WTC11 (cell line): ENCODE data around the gene CDC42EP2. TPM values are rescaled to one million over a fixed set of nuclear protein-coding genes. Genes with fewer than 3 reads are reported as not detected.

Experiments used
- ATAC-seq: fragments of 200-7000 bp; cut with Tn5 transposase; 2 replicates; pipeline ENCODE4 v1.10.0; 2021; ENCODE audit warnings: mild to moderate bottlenecking, moderate library complexity
- CTCF ChIA-PET: fragments of 300-600 bp; sonication (Branson Sonifier 250); formaldehyde crosslinking; loops from one replicate; lab custom pipeline; 2021; ENCODE audit warnings: antibody characterized with exemption; lab: Charles Lee
- POLR2A ChIA-PET: fragments of 350-600 bp; sonication (Branson Sonifier 250); formaldehyde crosslinking; loops from one replicate; lab custom pipeline; 2021; ENCODE audit warnings: antibody characterized with exemption; lab: Charles Lee
- DNase-seq: peaks from one replicate; pipeline ENCODE4 v3.0.0; 2021; ENCODE audit warnings: low spot score
- H3K27ac Mint-ChIP-seq: 2 replicates; pipeline ENCODE4 v1.8.0; 2021; ENCODE audit warnings: mixed read lengths
- H3K27me3 Mint-ChIP-seq: 2 replicates; pipeline ENCODE4 v1.8.0; 2021; ENCODE audit warnings: low read depth, mild to moderate bottlenecking, moderate library complexity, mixed read lengths
- H3K36me3 Mint-ChIP-seq: 2 replicates; pipeline ENCODE4 v1.8.0; 2021; ENCODE audit warnings: mixed read lengths
- H3K4me1 Mint-ChIP-seq: 2 replicates; pipeline ENCODE4 v1.8.0; 2022; ENCODE audit warnings: mixed read lengths
- H3K4me3 Mint-ChIP-seq: 2 replicates; pipeline ENCODE4 v1.8.0; 2021; ENCODE audit warnings: mild to moderate bottlenecking, moderate library complexity, mixed read lengths
- H3K9me3 Mint-ChIP-seq: 2 replicates; pipeline ENCODE4 v1.8.0; 2021; ENCODE audit warnings: mixed read lengths
- AFF4 ChIP-seq: sonication (generic); formaldehyde crosslinking; IDR thresholded peaks from 2 replicates; pipeline ENCODE4 v1.8.1; 2023; ENCODE audit warnings: mild to moderate bottlenecking, missing genetic modification reagents, borderline replicate concordance
- ARID4B ChIP-seq: sonication (generic); formaldehyde crosslinking; IDR thresholded peaks from 2 replicates; pipeline ENCODE4 v1.8.0; 2023; ENCODE audit warnings: missing genetic modification reagents, mild to moderate bottlenecking, borderline replicate concordance
- ATF1 ChIP-seq: sonication (generic); formaldehyde crosslinking; IDR thresholded peaks from 2 replicates; pipeline ENCODE4 v1.8.1; 2023; ENCODE audit warnings: mild to moderate bottlenecking, moderate library complexity, missing genetic modification reagents
- EMX1 ChIP-seq: fragments of 250-450 bp; sonication (Bioruptor Pico); IDR thresholded peaks from 2 replicates; pipeline ENCODE4 v1.8.0; 2021; ENCODE audit warnings: mild to moderate bottlenecking
- FOXJ3 ChIP-seq: sonication (generic); formaldehyde crosslinking; IDR thresholded peaks from 2 replicates; pipeline ENCODE4 v1.9.0; 2021; ENCODE audit warnings: missing genetic modification reagents, mild to moderate bottlenecking, borderline replicate concordance
- GABPB1 ChIP-seq: sonication (generic); formaldehyde crosslinking; IDR thresholded peaks from 2 replicates; pipeline ENCODE4 v1.8.1; 2023; ENCODE audit warnings: mild to moderate bottlenecking, missing genetic modification reagents
- HMGA2 ChIP-seq: fragments of 250-450 bp; sonication (Bioruptor Pico); IDR thresholded peaks from 2 replicates; pipeline ENCODE4 v1.4.0; 2021; ENCODE audit warnings: mild to moderate bottlenecking, moderate library complexity
- JAZF1 ChIP-seq: fragments of 250-450 bp; sonication (Bioruptor Pico); IDR thresholded peaks from 2 replicates; pipeline ENCODE4 v1.9.0; 2021; ENCODE audit warnings: moderate library complexity, mild to moderate bottlenecking, inconsistent platforms
- MLX ChIP-seq: sonication (generic); formaldehyde crosslinking; IDR thresholded peaks from 2 replicates; pipeline ENCODE4 v1.8.1; 2023; ENCODE audit warnings: mild to moderate bottlenecking, missing genetic modification reagents, moderate library complexity
- NFYB ChIP-seq: sonication (generic); formaldehyde crosslinking; conservative IDR thresholded peaks from 2 replicates; pipeline ENCODE4 v1.8.0; 2022; ENCODE audit warnings: low read depth, missing genetic modification reagents
- SMAD3 ChIP-seq: sonication (generic); formaldehyde crosslinking; IDR thresholded peaks from 2 replicates; pipeline ENCODE4 v1.8.0; 2022; ENCODE audit warnings: missing genetic modification reagents, mild to moderate bottlenecking, borderline replicate concordance
- TCF7 ChIP-seq: sonication (generic); formaldehyde crosslinking; IDR thresholded peaks from 2 replicates; pipeline ENCODE4 v1.8.0; 2022; ENCODE audit warnings: mild to moderate bottlenecking, low read depth, missing genetic modification reagents, moderate library complexity
- TEAD1 ChIP-seq: sonication (generic); formaldehyde crosslinking; IDR thresholded peaks from 2 replicates; pipeline ENCODE4 v1.8.0; 2022; ENCODE audit warnings: mild to moderate bottlenecking, missing genetic modification reagents
- USF1 ChIP-seq: sonication (generic); formaldehyde crosslinking; IDR thresholded peaks from 2 replicates; pipeline ENCODE4 v1.8.0; 2022; ENCODE audit warnings: mild to moderate bottlenecking, missing genetic modification reagents
- ZBTB21 ChIP-seq: sonication (generic); formaldehyde crosslinking; IDR thresholded peaks from 2 replicates; pipeline ENCODE4 v1.8.1; 2023; ENCODE audit warnings: mild to moderate bottlenecking, missing genetic modification reagents, borderline replicate concordance
- ZNF263 ChIP-seq: sonication (generic); formaldehyde crosslinking; IDR thresholded peaks from 2 replicates; pipeline ENCODE4 v1.8.1; 2022; ENCODE audit warnings: low read depth, mild to moderate bottlenecking, moderate library complexity, missing genetic modification reagents
- ZNF281 ChIP-seq: sonication (generic); formaldehyde crosslinking; IDR thresholded peaks from 2 replicates; pipeline ENCODE4 v1.8.0; 2023; ENCODE audit warnings: mild to moderate bottlenecking, missing genetic modification reagents
- ZNF416 ChIP-seq: fragments of 250-450 bp; sonication (Bioruptor Pico); IDR thresholded peaks from 2 replicates; pipeline ENCODE4 v1.9.0; 2021; ENCODE audit warnings: mild to moderate bottlenecking, inconsistent platforms
- ZNF425 ChIP-seq: fragments of 250-450 bp; sonication (Bioruptor Pico); conservative IDR thresholded peaks from 2 replicates; pipeline ENCODE4 v1.9.0; 2021; ENCODE audit warnings: mild to moderate bottlenecking
- ZNF671 ChIP-seq: fragments of 250-450 bp; sonication (Bioruptor Pico); IDR thresholded peaks from 2 replicates; pipeline ENCODE4 v1.8.0; 2021; ENCODE audit warnings: mild to moderate bottlenecking
- total RNA-seq: library from RNA; stranded (reverse); gene quantifications from 3 replicates; pipeline ENCODE4 v1.2.3, GENCODE V29; 2021

CDC42EP2 gene
- total RNA-seq, 1 experiment from 2014 or later: 11.0 TPM

- Mint-ChIP-seq H3K27me3 (peaks cover 23% of the 10 kb centered on the region), H3K27ac (peak overlapping the region; percentile 74), H3K36me3 (peaks cover 12% of the 10 kb centered on the region), H3K4me1 (peaks cover 35% of the 10 kb centered on the region), H3K9me3 (no peaks in the 10 kb centered on the region), H3K4me3 (peak overlapping the region; percentile 71)
- ChIA-PET POLR2A (interaction anchor here (1.0 to 2.9 kb wide), 7 partner anchors 10 to 180 kb away, joined by 3 to 13 read pairs (median 4); partner anchors contain the start of genes DPF2 and POLA2), CTCF (interaction anchor here (0.7 to 13.2 kb wide), 16 partner anchors 8 to 223 kb away, joined by 3 to 232 read pairs (median 7); partner anchors contain the start of genes DPF2, FAU, MRPL49 and POLA2)
- DNase-seq (peak; percentile 52), ATAC-seq (peak; percentile 5)
- TF ChIP-seq JAZF1 (CRISPR knock-in tag) (no peak), ZNF425 (CRISPR knock-in tag) (no peak), USF1 (CRISPR knock-in tag) (no peak), MLX (CRISPR knock-in tag) (no peak), HMGA2 (peak; percentile 39; the same call in 1 of the 2 replicates), SMAD3 (CRISPR knock-in tag) (no peak), ZNF416 (0 out of 2 replicates have a peak, but pooled peaks have one; percentile 35), FOXJ3 (CRISPR knock-in tag) (no peak), TEAD1 (CRISPR knock-in tag) (no peak), AFF4 (CRISPR knock-in tag) (no peak), EMX1 (CRISPR knock-in tag) (no peak), TCF7 (CRISPR knock-in tag) (no peak), GABPB1 (no peak), NFYB (CRISPR knock-in tag) (peak; percentile 36; the same call in 1 of the 2 replicates), ATF1 (CRISPR knock-in tag) (no peak), ZNF263 (no peak), ARID4B (CRISPR knock-in tag) (no peak), ZNF281 (0 out of 2 replicates have a peak, but pooled peaks have one; percentile 51), ZNF671 (CRISPR knock-in tag) (no peak), ZBTB21 (no peak)
These were observed 2.5 kb downstream of the CDC42EP2 start for GRCh38 chr11:65317025-65317786.
